Measurements from ENCODE around the gene RAB15.

RAB15 gene

DNA sequence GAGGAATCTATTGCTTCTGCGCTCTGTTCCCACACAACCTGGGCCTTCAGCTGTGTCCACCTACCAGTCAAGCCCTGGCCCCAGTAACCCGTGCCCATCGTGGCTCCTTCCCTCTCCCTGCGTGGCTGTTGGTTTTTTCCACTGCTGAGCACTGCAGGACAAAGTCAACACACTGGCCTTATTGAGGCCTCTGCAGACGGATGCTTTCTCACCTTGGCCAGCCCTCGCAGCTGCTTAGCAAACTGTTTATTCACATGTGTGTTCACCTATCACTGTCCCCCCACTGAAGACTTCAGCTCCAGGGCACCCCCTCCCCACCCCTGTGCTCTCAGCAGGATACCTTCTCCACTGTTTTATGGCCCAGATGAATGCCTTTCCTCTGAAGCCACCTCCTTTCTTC lies 16.8 kb downstream of the RAB15 start:
- no peak for DNase-seq (ENCODE audit: low spot score)

- no peak for DNase-seq (ENCODE audit: low spot score)
Measured at GRCh38 chr14:64954491-64955240, 17.5 kb downstream of the RAB15 start.

DNA sequence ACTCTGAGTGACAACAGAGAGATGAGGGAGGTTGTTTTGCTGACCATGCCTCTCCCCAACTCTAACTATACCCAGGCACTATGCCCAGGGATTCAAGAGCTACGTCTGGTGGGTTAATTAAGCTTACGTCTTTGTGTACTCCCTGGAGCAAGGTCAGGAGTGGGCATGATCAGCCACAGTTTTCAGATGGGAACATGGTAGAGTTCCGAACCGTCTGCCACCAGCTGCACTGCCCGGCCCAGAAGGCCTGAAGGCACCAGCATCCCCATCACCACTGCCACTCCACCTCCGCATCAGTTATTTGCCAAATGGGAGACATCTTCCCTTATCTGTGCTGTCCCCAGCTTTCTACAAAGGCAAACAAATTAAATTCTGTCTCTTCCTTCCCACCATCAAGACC lies 18.5 kb downstream of the RAB15 start:
- DNase-seq (ENCODE audit: low spot score): no peak

DNA sequence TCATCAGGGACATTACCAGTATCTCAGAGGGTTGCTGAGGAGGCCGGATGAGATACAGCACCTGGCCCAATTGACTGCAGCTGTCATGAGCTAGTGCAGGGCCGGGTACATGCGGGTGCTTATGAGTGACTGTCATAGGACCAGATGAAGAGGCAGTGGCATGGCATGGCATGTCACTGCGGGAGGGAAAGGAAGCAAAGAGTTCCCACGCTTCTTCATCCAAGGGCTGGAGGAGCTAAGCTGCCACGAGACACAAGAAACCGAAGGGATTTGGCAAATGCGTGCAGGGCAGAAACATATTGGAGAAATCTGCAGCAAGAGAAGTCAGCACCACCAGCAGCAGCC lies 18.9 kb downstream of the RAB15 start:
- no peak for DNase-seq (ENCODE audit: low spot score)

- no peak for DNase-seq (ENCODE audit: low spot score)
Measured at GRCh38 chr14:64952598-64953309, 19.4 kb downstream of the RAB15 start.

GRCh38 chr14:64951724-64952123 lies 20.4 kb downstream of the RAB15 start:
- no peak for DNase-seq (ENCODE audit: low spot score)

- no peak for DNase-seq (ENCODE audit: low spot score)
Measured at GRCh38 chr14:64951291-64951690, 20.8 kb downstream of the RAB15 start.

DNA sequence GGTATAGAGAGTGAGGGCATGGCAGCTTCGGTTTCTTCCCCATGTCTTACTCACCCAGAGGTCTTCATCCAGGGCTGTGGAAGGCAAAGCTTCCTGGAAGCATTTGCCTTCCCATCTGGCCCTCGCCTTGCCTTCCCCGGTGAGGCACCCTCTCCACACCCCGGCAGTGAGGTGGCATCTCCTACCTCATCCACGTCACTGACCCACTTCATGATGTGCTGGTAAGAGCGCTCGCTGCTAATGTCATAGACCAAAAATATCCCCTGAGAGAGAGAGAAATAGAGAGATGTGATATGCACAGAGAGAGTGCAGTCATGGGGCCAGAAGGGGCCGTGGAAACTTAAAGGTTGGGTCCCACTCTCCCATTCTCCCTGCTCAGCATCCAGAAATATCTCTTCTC lies 21.2 kb downstream of the RAB15 start:
- DNase-seq (ENCODE audit: low spot score): no peak

GRCh38 chr14:64948612-64949210 lies 23.4 kb downstream of the RAB15 start:
- DNase-seq (ENCODE audit: low spot score): no peak

GRCh38 chr14:64947710-64948611 lies 24.2 kb downstream of the RAB15 start:
- DNase-seq (ENCODE audit: low spot score): no peak

GRCh38 chr14:64946310-64947045 lies 25.7 kb downstream of the RAB15 start:
- DNase-seq (ENCODE audit: low spot score): no peak

GRCh38 chr14:64945431-64946178 lies 26.5 kb downstream of the RAB15 start:
- no peak for DNase-seq (ENCODE audit: low spot score)

DNA sequence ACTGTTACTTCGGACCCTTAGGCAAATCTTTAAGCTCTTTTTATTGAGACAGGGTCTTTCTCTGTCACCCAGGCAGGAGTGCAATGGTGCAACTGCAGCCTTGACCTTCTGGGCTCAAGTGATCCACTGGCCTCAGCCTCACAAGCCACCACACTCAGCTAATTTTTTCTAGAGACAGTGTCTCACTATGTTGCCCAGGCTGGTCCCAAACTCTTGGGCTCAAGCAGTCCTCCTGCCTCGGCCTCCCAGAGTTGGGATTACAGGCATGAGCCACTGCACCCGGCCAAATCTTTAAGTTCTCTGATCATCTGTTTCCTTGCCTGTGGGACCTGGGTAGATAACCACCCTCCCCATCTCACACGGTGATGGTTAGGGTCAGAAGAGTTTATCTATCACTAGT lies 27.3 kb downstream of the RAB15 start:
- no peak for DNase-seq (ENCODE audit: low spot score)

- DNase-seq (ENCODE audit: low spot score): no peak
Measured at GRCh38 chr14:64944041-64944440, 28.1 kb downstream of the RAB15 start.

GRCh38 chr14:64943556-64943955 lies 28.6 kb downstream of the RAB15 start:
- no peak for DNase-seq (ENCODE audit: low spot score)

DNA sequence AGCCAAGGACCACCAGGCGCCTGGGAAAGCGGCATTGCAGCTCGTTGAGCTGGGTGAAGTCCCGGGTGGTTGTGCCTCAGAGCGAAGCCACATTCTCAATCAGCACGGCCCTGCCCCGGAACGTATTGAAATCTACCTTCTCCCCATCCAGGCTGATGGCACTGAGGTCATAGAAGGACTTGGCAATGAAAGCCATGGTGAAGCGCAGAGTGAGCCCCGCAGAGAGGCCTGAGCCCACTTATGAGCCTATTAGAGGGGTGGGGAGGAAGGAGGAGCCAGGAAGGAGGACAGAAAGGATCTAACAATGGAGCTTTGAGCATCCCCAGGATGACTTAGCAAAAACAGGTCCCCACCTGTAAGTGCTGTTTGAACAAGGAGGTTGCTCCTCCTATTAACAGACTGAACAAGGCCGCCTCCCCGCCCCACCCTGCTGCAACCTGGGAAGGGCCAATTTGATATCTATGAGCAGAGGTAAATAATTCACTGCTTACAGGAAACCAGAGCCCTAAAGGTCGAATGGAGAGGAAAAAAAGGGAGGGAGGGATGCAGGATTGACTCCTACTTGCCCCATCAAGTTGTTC lies 29.5 kb downstream of the RAB15 start, which contains the start of gene GPX2:
Gene GPX2, minus strand, starts transcription at position 215 of the 581 bp plus-strand sequence. Its CDS starts 19 bp downstream, at position 196.
- no peak for DNase-seq (ENCODE audit: low spot score)

GRCh38 chr14:64940336-64940910 lies 31.7 kb downstream of the RAB15 start:
- no peak for DNase-seq (ENCODE audit: low spot score)

- DNase-seq (ENCODE audit: low spot score): no peak
Measured at GRCh38 chr14:64939817-64940190, 32.3 kb downstream of the RAB15 start.

DNA sequence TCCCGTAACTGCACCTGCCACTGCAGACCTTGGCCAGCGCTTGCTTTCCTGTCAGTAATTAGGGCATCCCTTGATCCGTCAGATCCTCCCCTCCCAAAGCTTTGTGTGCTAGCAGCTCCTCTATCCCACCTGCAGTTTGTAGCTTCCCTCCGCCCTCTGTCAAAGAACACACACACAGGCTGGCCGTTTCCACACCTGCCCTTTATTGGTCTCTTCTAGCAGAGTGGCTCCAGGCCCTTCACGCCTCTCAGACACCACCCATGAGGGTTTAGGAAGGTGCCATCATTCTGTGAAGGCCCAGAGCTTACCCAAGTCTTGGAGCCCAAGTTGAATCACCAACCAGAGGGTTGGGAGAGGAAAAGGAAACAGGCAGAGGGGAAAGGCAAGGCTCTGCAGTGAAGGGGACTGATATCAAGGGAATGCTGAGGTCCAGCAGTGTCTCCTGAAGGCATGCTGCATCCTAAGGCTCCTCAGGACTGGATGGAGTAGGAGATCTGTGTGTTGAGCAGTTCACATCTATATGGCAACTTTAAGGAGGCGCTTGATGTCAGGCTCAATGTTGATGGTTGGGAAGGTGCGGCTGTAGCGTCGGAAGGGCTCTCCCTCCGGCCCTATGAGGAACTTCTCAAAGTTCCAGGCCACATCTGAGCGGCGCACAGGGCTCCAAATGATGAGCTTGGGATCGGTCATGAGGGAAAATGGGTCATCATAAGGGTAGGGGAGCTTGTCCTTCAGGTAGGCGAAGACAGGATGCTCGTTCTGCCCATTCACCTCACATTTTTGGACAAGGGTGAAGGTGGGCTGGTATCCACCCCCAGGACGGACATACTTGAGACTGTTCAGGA lies 32.9 kb downstream of the RAB15 start:
- DNase-seq (ENCODE audit: low spot score): no peak

Data from activated CD4-positive, alpha-beta T cell treated with anti-CD3 and anti-CD28 coated beads, Interleukin-2, Interleukin-4, amounts not matched to agents 100 ng/mL and 50 ng/mL, durations not matched to agents 16 hours and 8 hours (primary cell).